ENCODE data around the gene NFIX. TPM values are rescaled to one million over a fixed set of nuclear protein-coding genes. Genes with fewer than 3 reads are reported as not detected.
A peak's percentile ranks its signal among the peaks of the same experiment; 100 is the strongest.

NFIX gene
- total RNA-seq, 4 donors from 2014 or later: 31.9 to 128 (median 105) TPM

DNA sequence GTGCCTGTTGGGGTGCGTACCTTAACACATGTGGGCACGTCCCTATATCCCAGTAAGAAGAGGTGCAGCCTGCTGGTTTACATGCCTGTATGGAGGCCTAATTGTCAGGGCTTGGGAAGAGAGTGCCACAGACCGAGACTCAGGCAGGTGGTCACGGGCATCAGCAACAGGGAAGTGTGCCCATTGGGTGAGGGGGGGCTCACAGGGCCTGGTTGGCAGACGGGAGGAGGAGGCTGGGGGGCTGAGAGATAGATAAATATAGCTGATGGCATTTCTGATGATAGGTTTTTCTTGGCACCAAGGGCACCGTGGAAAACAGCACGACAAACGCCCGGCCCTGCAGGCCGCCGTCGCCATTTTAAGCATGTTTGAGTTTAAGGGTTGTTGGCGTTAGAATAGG, 37.6 kb downstream of the NFIX start:
- in situ Hi-C loops (cut with MboI; ENCODE audit: low sequenced_read_pairs in 4 of 4) (loop anchor here in 2 of 4 donors (10.0 kb wide), 1 partner anchor 48 kb away; no protein-coding TSS in a partner anchor), intact Hi-C loops (cut with DNase I; ENCODE audit: low total_unique reads) (loop anchor here (2.0 to 5.0 kb wide), 2 partner anchors 48 to 119 kb away; partner anchors contain the start of genes IER2 and STX10)
- Histone ChIP-seq H3K27me3 (no peaks in the 10 kb centered on the region), H3K4me3 (no peak overlapping the region), H3K36me3 (no peaks in the 10 kb centered on the region), H3K4me1 (peaks cover 98 to 99% of the 10 kb centered on the region in 2 donors), H3K27ac (peak overlapping the region; percentile 97 to 100 (median 99)), H3K9me3 (no peaks in the 10 kb centered on the region)
- DNase-seq (peak in 1 of 2 donors; percentile 37), ATAC-seq (no peak)
- no peak for TF ChIP-seq POLR2A (IDR thresholded peaks at IDR 0.05)
- TF ChIP-seq, protein P1, sequence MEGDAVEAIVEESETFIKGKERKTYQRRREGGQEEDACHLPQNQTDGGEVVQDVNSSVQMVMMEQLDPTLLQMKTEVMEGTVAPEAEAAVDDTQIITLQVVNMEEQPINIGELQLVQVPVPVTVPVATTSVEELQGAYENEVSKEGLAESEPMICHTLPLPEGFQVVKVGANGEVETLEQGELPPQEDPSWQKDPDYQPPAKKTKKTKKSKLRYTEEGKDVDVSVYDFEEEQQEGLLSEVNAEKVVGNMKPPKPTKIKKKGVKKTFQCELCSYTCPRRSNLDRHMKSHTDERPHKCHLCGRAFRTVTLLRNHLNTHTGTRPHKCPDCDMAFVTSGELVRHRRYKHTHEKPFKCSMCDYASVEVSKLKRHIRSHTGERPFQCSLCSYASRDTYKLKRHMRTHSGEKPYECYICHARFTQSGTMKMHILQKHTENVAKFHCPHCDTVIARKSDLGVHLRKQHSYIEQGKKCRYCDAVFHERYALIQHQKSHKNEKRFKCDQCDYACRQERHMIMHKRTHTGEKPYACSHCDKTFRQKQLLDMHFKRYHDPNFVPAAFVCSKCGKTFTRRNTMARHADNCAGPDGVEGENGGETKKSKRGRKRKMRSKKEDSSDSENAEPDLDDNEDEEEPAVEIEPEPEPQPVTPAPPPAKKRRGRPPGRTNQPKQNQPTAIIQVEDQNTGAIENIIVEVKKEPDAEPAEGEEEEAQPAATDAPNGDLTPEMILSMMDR (IDR thresholded peaks at IDR 0.05 in 4 of 5, conservative IDR thresholded peaks at IDR 0.05 in 1 of 5): no peak

DNA sequence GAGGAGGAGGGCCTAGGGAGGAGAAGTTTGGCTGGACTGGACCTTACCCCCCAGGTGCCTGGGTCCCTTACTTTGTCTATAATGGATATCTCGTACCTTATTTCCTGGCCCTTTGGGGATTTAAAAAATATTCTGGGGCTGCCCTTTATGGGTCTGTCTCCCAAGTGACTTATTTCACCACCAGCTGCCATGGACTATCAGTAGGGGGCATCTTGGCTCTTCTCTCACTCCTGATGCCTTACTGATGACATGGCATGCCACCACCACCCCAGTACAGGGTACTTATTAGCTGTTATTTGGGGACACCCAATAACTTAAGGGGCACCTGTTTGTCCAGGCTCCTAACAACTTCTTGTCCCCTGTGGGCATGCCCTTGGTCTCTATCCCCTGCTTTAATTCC, 38.0 kb downstream of the NFIX start:
- Histone ChIP-seq H3K27ac (peak overlapping the region; percentile 97 to 100 (median 99)), H3K36me3 (no peaks in the 10 kb centered on the region), H3K27me3 (no peaks in the 10 kb centered on the region), H3K9me3 (no peaks in the 10 kb centered on the region), H3K4me1 (peaks cover 99% of the 10 kb centered on the region in 2 donors), H3K4me3 (no peak overlapping the region)
- in situ Hi-C loops (cut with MboI; ENCODE audit: low sequenced_read_pairs in 4 of 4): loop anchor here in 2 of 4 donors (10.0 kb wide), 1 partner anchor 48 kb away; no protein-coding TSS in a partner anchor
- TF ChIP-seq, protein P1 (IDR thresholded peaks at IDR 0.05 in 4 of 5, conservative IDR thresholded peaks at IDR 0.05 in 1 of 5): no peak
- no peak for TF ChIP-seq POLR2A (IDR thresholded peaks at IDR 0.05)
- intact Hi-C loops (cut with DNase I; ENCODE audit: low total_unique reads): loop anchor here (2.0 to 5.0 kb wide), 2 partner anchors 48 to 119 kb away; partner anchors contain the start of genes IER2 and STX10
- DNase-seq: peak in 1 of 2 donors; percentile 18
- ATAC-seq: no peak

DNA sequence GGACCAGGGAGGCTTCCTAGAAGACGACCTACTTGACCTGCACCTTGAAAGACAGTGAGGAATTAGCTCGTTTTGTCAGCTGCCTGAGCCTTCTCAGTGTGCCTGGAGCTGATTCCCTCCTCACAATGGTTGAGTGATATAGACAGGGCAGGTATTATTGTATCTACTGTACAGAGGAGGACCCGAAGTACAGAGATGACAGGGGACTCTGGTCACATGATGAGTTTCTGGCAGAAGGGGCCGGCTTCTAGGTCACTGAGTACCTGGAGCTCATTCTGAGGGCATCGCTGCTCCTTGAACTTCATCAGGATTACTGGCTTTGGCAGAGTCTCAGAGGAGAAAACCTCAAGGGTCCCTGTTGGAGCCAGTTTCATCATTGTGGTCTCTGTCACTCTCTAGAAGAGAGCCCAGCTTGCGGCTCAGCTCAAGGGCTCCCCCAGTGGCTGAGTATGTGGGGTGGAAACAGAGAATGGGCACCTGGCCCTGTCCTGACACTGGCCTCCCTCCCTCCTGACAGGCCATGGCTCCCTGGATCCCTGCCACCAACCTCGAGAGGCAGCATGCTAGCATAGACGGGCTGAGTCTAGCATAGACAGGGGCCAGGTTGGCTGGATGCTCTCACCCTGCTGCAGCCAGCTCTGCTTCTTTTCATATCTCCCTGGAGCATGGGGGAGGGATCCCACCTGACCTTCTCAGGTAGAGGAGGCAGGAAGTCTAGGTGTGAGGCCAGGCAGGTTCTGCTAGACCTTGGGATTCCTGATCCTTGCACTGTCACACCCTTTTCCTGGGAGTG, 38.7 kb downstream of the NFIX start:
- intact Hi-C loops (cut with DNase I; ENCODE audit: low total_unique reads): loop anchor here (2.0 to 5.0 kb wide), 2 partner anchors 49 to 118 kb away; partner anchors contain the start of genes IER2 and STX10
- DNase-seq (peak; percentile 74 to 90), ATAC-seq (peak; percentile 39 to 49)
- Histone ChIP-seq H3K36me3 (no peaks in the 10 kb centered on the region), H3K27me3 (no peaks in the 10 kb centered on the region), H3K4me1 (peaks cover 99% of the 10 kb centered on the region in 2 donors), H3K9me3 (no peaks in the 10 kb centered on the region), H3K27ac (peak overlapping the region; percentile 97 to 100 (median 99)), H3K4me3 (no peak overlapping the region)
- in situ Hi-C loops (cut with MboI; ENCODE audit: low sequenced_read_pairs in 4 of 4): loop anchor here in 2 of 4 donors (10.0 kb wide), 1 partner anchor 49 kb away; no protein-coding TSS in a partner anchor
- TF ChIP-seq POLR2A (IDR thresholded peaks at IDR 0.05): no peak
- TF ChIP-seq, protein P1 (IDR thresholded peaks at IDR 0.05 in 4 of 5, conservative IDR thresholded peaks at IDR 0.05 in 1 of 5): peak; percentile 83 to 92 (median 87)

DNA sequence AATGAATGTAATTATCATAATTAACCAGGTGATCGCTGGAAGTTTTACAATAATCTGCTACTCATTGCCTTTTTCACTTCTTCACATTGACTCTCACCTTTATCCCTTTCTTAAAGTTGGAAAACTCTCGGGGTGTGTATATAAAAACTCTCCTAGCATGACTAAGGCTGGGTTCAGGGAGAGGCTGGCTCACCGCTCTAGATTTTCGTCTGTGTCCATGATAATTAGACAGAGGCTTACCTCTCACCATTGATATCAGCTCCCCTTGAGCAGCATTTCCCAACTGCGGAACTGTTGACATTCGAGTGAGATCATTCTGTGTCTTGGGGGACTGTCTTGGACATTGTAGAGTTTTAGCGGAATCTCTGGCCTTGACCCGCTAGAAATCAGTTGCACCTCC, 39.4 kb downstream of the NFIX start:
- H3K27me3 ChIP-seq: no peaks in the 10 kb centered on the region
- intact Hi-C loops (cut with DNase I; ENCODE audit: low total_unique reads) (loop anchor here (5.0 kb wide), 1 partner anchor 118 kb away; the partner anchor contains the start of genes IER2 and STX10), in situ Hi-C loops (cut with MboI; ENCODE audit: low sequenced_read_pairs in 4 of 4) (loop anchor here in 3 of 4 donors (5.0 to 10.0 kb wide), 2 partner anchors 50 to 52 kb away; no protein-coding TSS in a partner anchor)
- peak overlapping the region; percentile 97 to 100 (median 99) for H3K27ac ChIP-seq
- peaks cover 99% of the 10 kb centered on the region in 2 donors for H3K4me1 ChIP-seq
- H3K4me3 ChIP-seq: no peak overlapping the region
- no peaks in the 10 kb centered on the region for H3K36me3 ChIP-seq
- DNase-seq (peak in 1 of 2 donors; percentile 24), ATAC-seq (no peak)
- TF ChIP-seq POLR2A (IDR thresholded peaks at IDR 0.05): no peak
- TF ChIP-seq, protein P1 (IDR thresholded peaks at IDR 0.05 in 4 of 5, conservative IDR thresholded peaks at IDR 0.05 in 1 of 5): no peak
- no peaks in the 10 kb centered on the region for H3K9me3 ChIP-seq

Data from gastrocnemius medialis (tissue), 4 donors.